Activated CD8-positive, alpha-beta memory T cell treated with anti-CD3 and anti-CD28 coated beads, Interleukin-2, amount 50 U/mL, for 1 hour (primary cell): ENCODE results near the gene LDLRAD4.

ENCODE experiments used
- DNase-seq: peaks from one replicate; pipeline ENCODE4 v3.0.0-alpha.2; 2020; ENCODE audit errors: extremely low read depth

The LDLRAD4 gene

DNA sequence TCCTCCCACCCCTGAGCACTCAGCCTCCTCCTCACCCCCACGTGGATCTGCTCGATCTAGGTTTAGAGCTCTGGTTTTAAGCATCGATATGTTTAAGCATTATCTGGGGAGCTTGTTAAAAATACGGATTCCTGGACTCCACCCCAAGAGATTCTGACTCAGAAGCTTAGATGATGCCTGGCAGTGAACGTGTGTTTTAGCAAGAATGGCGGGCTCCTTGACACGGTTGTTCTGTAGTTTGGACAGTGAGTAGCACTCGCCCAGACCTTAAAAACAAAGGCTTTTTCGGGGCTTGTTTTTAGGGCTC, 47.3 kb downstream of the LDLRAD4 start:
- DNase-seq = no peak

DNA sequence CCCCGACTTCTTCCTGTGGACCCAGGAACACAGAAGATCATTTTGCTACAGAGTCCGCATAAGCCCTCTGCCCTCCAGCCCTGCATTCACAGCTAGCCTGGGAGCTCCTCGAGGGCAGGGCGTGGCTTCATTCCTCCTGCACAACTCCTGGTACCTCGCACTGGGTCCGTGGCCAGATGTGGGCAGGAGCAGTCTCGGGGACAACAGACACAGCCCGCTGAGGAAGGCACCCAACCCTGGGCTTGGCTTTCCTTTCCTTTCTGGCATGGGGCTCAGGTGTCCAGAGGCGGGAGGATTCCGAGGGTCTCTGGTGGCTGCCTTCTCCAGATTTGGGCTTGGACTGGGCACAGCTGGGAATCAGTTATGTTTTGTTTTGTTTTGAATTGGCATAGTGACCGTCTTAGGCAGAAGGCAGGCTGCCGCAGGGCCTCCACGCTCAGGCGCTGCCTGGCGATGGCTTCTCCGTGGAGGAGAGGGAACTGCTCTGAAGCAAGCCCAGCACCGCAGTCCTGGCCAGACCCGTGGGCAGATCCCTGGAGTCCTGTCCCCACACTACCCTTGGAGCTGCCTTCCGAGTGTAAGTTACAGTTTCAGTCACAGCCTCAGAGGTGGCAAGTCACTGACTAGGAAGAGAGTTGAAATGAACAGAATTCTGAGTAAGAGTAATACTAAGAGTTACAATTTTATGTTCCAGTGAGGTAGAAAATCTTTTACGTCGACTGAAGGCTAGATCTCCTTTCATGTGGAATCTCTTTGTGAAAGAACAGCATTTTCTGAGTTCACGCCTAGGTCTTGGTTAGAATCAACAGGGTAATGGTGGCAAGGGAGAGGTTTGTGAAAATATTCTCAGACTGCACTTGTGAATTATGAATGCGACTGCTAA, 47.9 kb downstream of the LDLRAD4 start:
- DNase-seq = no peak

DNA sequence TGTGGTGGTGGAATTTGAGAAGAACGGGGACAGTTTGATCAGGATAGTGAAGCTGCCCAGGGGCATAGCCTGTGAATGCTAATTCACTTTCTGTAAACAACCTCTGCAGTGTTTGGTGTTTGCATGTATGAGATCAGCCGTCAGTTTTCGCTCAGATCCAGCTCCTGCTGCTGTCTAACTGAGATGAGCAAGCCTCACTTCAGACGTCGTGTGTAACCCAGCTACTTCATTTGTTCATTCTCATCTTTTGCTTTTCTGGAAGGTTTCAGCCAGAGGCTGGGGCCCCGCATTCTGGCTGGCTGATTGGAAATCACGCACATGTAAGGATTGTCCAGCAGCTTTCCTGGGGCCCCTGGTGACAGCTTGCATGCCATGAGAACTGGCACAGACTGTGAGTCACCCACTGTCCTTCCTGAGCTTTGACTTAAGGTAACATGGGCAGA, 48.9 kb downstream of the LDLRAD4 start:
- no peak for DNase-seq

DNA sequence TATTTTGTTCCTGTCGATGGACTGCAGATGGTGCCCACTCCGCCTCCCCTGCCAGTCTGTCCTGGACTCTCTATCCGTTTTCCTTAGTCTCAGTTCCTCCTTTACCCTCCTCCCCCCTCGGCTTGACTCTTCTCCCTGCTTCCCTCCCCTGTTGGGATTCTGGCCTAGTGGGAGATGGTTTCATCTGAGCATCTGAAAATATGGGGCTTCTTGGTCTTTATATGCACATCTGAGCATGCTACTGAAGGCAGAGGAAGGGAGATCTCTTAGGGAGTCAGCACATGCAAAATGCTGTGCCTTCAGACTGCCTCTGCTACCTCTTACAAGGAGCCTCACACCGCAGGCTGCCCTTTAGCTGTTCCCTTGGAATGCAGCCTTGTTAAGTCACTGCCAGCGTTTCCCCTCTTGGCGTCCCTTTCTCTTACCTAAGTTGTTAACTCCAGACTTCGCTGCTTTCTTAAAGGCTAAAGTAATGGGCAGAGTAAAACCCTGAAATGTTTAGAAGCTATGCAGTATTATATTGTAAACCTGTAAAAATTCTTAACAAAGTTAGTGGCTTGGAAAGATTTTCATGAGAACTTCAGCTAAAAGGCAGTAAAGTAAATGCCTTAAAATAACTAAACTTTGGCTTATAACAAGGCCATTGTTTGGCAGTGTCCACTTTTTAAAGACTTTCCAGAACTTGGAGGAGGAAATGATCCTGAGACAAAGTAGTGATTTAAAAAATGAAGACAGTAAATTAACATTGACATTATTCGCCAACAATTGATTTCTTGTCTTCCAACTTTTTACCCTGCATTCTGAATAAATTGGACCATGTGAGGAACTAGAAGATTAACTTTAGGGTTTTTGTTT, 49.8 kb downstream of the LDLRAD4 start:
- DNase-seq = no peak

DNA sequence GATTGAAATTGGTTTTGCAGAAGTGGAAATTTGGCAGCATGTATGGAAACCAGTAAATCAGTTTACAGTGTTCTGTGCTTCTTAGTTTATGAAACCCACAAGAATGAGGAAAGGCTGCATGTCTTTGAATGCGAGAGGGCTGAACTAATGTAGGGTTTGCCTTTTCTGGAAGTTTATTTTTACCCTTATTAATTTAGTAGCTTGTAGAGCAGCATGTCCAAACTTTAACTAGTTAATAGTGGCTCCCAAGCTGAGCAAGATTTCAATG, 50.4 kb downstream of the LDLRAD4 start:
- DNase-seq = no peak

DNA sequence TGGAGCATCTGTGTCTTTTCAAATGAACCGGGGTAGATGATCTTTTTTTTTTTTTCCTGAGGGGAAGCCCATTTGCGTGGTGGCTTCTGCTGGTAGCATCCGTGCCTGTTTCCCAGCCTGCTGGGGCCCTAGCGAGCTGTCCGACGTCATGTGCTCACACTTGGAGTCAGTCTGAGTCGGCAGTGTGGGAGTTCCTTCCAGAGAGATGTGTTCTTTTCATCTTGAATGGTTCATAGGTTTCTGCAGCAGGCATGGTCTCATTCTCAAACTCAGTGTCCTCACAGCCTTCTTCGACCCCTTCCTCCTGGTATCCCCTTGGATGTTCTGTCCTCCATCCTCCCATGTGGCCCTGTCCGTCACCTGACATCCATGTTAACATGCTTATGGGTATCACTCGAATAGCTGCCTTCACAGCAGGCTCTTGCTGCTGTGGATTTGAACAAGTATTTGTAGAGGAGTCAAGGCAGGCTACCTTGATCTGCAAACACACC, 51.0 kb downstream of the LDLRAD4 start:
- no peak for DNase-seq

DNA sequence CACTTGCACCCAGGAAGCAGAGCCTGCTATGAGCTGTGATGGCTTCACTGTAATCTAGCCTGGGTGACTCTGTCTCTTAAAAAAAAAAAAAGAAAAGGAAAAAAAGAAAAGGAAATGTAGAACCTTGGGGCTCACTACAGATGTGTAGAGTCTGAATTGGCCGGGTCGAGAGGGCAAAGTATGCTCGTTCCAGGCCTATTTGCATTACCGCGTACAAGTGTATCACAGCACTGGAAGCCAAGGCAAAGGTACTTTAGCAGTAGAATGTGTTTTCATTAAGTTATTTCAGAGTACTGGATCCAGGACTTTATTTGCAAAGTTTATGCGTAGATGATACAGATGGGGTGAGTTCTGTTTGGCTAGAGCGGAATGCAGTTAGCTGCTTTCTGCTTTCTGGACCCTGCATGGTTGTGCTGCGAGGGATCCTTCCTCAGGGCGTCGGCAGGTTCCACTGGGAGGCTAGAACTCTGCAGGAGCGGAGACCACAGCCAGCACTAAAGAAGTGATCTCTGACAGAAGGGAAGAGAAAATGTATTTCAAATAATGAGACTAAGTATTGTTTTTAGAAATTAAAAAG, 51.8 kb downstream of the LDLRAD4 start:
- DNase-seq = no peak

DNA sequence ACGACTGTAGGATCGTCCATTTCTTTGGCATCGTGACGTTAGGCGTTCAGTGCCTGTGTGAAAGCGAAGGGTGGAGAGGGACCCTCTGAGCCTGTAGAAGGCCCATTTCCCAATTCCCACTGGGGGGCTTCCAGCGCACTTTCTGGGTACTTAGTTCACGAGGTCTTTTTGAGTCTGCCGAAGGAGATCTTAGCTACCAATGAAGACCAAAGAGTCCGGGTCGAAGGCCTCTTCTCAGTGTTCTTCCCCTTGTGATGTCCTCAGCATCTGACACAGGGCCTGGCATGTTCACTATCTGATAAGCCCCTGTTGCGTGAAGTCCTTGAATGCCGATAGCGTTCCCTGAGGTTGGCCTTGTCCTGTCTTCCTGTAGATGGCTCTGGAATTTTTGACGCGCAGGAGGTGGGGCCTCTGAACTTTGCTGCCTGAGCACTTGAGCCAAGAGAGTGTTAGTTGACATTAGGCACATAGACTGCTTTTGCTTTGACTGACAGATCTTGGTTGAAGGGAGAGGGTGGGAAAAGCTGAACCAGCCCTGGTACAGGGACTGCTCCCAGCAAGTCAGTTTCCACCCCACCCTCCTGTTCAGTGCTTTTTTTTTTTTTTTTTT, 52.8 kb downstream of the LDLRAD4 start:
- no peak for DNase-seq

DNA sequence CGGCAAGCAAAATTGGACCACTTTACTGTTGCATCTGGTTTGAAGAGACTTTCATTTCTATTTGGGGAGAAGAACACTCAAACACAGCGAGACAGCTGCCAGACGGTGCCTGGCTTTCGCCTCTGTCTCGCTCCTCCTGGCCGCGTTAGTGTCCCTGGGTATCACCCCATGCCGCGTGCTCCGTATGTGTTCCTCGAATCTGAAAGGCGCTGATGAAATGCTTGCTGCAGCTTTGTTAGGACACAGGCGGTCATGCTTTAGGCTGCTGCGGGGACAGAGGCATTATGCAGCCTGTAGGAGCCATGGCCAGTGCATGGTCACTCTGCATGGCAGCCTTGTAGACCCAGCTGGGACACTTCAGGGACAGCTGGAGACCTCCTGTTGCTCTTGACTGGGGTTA, 53.9 kb downstream of the LDLRAD4 start:
- DNase-seq = no peak

DNA sequence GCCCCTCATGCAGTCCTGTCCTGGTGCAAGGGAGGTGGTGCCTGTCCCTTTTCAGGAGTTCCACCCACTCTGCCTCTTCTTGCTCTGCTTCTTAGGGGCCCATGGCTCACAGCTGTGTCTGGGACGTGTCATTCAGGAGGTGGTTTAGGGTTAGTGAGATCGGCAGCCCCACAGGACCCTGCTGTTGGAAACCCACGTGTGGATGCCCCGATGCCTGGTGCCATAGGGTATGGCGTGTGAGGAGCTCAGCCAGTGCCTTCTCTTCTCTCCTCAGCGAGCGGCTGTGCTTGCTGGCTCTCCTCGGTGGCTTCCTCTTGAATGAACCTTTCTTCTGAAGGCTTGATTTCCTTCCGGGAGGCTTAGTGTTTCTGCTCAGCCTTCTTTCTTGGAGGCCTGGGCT, 55.2 kb downstream of the LDLRAD4 start:
- DNase-seq = no peak

DNA sequence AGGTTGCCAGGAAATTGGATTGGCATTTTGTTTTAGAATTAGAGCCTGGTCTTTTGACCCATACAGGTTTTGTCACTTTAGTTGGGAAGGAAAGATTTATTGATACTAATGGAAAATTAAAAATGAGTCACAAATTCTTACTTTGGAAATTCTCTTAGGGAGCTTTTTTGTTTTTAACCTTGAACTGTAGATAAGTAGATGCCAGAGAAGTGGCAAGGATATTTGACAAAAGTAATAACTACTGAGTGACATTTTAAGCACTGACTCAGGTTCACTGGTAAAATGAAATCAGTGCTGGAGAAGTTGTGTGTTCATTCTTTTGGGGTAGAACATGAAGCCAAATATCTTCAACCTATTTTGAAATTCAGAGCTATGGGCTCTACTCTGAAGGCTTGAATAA, 56.5 kb downstream of the LDLRAD4 start:
- DNase-seq = no peak

DNA sequence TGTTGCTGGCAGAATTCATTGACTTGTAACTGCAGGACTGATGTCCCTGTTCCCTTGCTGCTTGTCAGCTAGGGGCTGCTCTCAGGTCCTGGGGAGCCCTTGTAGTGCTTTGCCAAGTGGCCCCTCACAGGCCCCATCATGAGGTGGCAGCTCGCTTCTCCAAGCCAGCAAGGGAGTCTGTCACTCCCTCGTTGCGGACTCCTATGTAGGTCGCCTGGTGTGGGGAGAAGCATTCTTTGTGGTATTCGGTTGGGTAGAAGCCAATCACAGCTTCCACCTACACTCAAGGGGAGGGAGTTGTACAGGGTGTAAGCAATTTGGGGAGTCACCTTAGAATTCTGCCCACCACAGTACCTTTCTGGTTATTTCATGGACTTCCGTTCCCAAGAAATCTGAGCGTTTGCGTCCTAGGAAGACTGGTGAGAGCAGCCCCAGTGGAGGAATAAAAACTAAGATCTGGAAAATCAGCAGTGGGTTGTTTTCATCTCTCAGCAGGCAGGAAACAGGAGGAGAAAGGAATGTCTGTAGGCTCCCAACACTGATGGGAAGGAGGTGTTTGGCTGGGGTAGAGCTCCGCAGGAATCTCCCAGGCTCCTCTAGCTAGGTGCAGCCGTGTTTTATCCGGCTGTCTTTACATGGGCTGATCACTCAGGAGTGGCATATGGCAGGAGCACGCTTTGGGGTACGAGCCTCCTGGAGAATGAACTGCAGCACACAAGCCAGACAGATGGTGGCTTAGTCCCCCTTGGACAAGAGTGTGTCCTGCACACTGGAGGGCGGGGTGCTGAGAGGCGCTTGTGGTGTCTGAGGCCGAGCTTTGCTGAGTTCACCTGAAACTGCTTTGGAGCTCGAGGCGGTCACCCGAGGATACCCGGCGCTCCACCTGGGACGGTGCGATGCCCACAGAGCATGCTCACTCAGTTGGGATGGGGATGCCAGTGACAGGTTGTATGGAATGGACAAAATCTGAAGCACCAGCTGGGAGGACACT, 58.3 kb downstream of the LDLRAD4 start:
- DNase-seq = no peak

DNA sequence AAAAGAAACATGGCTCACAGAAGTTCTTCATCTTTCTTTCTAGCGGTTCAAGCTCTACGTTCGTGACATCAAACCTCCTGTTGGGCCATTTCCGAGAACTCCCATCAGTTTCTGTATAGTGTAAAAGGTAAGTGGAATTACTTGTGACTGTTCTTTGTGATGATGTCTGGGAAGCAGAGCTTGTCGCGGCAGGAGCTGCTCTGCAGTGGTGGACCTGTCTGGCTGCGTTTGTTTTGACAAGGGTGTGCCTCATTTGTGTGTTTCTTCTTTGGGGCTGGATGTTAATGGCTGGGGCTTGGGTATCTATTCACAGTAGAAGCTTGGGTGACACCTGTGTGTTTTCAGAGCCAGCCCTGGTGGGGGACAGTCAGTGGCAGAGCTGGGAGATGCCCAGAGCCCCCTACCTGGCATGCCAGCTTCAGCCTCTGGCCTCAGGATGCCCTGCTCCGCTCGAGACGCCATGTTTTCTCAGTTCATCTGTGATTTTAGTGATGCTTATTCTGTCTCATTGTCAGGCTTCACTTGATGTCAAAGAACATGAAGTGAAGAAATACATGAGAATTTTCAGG, 59.6 kb downstream of the LDLRAD4 start:
- no peak for DNase-seq

DNA sequence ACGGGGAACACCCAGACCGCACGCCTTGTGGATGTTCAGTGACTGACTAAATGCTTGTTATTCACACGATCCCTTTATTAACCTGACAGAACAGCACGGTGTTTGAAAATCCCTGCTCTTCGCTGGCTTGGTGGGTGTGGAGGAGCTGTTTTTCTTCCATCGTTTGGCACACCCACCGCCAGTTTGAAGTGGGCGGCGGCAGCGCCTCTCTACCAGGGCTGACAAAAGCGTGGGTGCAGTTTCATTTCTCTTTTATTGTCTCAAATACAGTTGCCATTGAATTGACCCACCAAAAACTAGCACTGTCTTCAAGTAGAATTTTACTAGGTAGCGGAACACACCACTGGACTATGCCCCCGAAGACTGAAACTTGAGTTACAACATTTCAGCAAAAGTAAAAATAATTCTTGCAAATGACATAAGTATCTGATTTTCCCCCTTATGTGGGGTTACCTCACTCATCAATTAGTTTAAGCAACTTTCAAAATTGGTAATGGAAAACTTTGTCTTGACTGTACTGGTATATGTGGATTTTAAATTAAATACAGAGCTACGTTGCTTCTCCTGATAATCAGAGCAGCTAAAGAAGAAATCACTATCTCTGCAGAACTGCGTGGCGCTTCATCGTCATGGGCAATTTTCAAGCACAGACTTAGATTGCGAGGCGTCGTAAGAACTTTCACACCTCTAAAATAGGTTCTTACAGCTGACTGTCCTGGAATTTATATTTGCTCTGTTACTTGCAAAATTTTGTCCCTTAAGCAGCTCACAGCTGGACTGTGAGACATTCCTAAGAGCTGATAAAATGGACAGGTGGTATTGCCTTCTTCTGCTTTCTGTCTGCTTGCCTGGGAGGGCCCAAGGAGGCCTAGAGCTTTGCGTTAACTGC, 60.9 kb downstream of the LDLRAD4 start:
- no peak for DNase-seq

DNA sequence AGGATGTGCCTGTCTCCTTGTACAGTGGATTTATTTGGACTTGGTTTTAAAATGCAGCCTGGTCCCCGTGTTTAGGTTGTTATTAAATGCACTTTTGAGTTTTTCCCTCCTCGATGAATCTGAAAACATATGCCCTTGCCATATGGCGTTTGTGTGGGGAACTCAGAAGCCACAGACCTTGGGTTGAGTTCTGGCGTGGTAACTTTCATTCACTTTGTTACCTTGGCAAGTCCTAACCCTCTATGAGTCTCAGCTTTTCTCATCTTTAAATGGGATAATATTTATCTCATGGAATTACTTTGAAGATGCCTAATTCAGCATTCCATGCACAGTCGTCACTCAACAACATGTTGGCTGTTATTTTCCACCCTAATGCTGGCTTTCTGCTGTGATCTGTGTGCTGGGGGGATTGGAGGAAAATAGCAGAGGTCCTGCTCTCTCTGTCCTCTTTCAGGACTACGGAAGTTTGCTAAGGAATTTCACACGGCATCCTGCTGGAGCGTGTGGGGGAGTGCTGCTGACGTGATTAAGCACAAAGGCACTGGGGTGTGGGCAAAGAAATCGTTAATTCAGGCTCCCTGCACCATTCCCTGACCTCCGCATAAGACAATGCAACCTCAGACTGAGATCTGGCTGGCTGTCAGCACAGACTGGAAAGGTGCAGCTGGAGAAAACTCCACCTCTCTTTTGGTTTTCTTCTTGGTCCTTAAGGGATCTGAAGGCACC, 61.7 kb downstream of the LDLRAD4 start:
- DNase-seq = no peak

DNA sequence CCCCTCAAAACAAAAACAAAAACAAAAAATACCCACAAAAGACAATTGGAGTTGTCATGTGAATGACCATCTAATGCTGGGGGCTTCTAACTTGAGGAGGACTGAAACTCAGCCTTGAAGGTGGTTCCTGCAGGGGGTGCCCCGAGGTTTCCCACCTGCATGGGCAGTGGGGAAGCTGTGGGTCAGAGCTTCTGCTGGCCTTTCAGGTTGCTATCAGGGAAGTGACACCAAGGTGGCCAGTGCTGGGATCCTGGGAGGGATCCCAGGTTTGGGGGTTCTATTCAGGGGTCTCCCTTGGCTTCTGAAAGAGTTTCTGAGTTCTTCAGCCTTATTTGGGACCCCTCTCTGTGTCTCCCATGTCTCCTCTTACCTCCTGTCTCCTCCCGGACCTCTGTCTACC, 62.8 kb downstream of the LDLRAD4 start:
- DNase-seq = no peak

DNA sequence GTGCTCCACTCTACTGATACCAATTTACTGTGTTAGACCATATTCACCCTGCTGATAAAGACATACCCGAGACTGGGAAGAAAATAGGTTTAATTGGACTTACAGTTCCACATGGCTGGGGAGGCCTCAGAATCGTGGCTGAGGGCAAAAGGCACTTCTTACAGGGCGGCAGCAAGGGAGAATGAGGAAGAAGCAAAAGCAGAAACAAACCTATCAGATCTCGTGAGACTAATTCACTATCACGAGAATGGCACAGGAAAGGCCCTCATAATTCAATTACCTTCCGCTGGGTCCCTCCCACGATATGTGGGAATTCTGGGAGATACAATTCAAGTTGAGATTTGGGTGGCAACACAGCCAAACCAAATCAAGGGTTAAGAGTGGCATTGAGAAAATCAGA, 65.2 kb downstream of the LDLRAD4 start:
- no peak for DNase-seq

DNA sequence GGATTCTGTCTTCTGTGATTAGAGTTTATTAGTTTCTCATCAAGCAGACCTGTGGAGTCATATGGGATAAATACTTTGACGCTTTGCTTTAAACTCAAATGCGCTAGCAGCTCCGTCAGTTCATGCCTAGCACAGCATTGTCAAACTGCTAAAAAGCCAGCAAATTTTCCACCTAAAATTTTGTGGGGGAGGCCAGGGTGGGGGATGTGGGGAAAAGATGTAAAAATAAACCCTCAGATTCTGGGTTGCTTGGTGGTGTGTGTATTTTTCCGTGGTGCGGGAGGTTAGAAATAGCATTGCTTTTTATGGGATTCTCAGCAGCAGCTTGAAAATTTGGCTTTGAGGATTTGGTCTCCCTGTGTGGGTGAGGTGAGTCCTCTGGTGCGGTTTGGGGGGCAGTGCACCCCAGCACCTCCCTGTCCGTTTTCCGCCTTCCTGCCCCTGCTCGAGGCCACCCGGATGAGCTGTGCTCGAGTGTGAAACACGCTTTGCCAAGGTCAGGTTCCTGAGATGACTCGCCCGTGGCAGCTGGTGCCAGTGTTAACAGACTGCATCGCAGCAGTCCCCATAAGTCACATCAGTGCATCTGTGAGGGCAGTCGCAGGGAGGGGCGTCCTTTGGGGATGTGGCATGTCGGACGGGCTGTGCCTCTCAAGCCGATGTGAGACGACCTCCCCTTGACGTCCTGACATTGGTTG, 65.9 kb downstream of the LDLRAD4 start:
- DNase-seq = no peak

DNA sequence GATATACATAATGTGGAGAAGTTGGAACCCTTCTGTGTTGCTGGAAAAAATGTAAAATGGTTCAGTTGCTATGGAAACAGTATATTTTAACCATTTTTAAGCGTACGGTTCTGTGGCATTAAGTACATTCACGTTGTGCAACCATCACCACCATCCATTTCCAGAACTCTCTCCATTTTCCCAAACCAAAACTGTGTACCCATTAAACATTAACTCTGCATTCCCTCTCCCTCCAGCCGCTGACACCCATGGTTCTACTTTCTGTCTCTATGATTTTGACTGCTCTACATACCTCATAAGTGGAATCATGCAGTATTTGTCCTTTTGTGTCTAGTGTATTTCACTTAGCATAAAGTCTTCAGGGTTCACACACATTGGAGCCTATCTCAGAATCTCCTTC, 67.3 kb downstream of the LDLRAD4 start:
- no peak for DNase-seq
